Stimulated activated CD8-positive, alpha-beta memory T cell treated with anti-CD3 and anti-CD28 coated beads, Interleukin-7, amount 100 ng/mL, for 1 hour (primary cell): ENCODE results near the gene AHRR.
"Not testable (repeated sequence)": the region's sequence is repeated elsewhere in the genome, so short reads cannot be mapped to it uniquely, and the experiment has no call there.

Experiments used
- DNase-seq, 2 donors: peaks; one replicate each; pipeline ENCODE4 v3.0.0-alpha.2; 2020; ENCODE audit warnings: low read depth in 2 of 2

Gene AHRR

GRCh38 chr5:321230-321725, at the start of gene AHRR:
Gene AHRR (plus strand): TSS chr5:321714. CDS start chr5:343903, 22,189 bp downstream.
- no peak for DNase-seq

DNA sequence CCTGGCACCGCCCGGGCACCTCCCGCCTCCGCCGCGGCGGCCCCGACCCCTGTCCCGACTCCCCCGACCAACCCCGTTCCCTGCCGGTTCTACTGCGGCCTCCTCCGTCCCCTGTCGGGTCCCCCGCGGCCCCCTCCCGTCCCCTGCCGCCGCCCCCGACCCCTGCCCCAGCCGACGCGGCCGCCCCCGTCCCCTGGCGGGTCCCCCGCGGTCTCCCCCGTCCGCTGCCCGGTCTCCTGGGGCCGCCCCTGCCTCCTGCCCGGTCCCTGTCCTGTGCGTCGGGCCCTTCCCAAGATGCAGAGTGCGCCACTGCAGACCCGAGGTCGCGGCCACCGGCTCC, 49.7 kb upstream of the AHRR start:
- not testable (repeated sequence) for DNase-seq

GRCh38 chr5:273091-273490, 48.4 kb upstream of the AHRR start:
- not testable (repeated sequence) for DNase-seq

DNA sequence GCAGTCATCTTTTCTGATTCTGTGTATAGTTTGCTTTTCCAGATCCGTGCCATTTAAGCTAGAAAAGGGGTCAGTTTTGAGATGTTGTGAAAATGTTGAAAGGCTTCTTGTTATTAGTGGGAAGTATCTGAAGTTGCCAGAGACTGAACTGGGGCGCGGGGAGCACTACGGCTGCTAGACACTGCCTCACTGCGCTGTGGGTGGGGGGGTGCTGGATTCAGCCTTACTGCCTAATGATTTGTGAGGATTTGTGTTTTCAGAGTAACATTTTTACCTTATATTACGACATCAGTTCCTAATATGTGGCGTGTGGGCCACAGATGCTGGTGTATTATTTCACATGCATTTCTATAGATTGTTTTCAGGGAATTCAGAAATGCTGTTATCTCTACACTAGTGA, 48.0 kb upstream of the AHRR start:
- not testable (repeated sequence) for DNase-seq

GRCh38 chr5:274346-274745, 47.2 kb upstream of the AHRR start:
- not testable (repeated sequence) for DNase-seq

GRCh38 chr5:278646-279045, 42.9 kb upstream of the AHRR start:
- DNase-seq = no peak

GRCh38 chr5:279051-279665, 42.4 kb upstream of the AHRR start:
- not testable (repeated sequence) for DNase-seq

GRCh38 chr5:285991-286557, 35.4 kb upstream of the AHRR start:
- DNase-seq = no peak

DNA sequence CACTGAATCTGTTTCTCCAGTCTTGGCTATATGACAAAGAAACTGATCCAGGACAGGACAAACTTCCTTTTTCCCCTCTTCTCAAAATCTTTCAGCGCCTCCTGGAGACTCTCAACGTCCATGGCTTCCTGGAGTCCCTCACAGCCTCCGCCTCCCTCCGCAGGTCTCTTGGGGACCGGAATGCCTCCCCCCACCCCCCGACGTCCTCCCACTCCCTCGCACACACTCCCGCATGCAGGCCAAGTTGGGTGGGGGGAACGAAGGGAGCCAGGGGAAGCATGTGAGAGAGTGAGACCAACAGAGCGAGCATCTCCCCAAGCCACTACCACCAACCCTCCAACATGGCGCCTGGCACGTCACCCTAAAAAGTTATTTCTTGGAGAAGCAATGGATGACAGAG, 31.3 kb upstream of the AHRR start:
- DNase-seq = not testable (repeated sequence)

DNA sequence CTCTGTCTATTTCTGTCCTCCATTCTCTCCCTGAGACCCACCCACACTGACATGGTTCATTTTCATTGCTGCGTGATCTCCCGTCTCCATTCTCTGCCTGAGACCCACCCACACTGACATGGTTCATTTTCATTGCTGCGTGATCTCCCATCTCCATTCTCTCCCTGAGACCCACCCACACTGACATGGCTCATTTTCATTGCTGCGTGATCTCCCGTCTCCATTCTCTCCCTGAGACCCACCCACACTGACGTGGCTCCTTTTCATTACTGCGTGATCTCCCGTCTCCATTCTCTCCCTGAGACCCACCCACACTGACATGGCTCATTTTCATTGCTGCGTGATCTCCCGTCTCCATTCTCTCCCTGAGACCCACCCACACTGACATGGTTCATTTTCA, 30.2 kb upstream of the AHRR start:
- not testable (repeated sequence) for DNase-seq

- not testable (repeated sequence) for DNase-seq
Observed at GRCh38 chr5:294788-295187, 26.7 kb upstream of the AHRR start.

DNA sequence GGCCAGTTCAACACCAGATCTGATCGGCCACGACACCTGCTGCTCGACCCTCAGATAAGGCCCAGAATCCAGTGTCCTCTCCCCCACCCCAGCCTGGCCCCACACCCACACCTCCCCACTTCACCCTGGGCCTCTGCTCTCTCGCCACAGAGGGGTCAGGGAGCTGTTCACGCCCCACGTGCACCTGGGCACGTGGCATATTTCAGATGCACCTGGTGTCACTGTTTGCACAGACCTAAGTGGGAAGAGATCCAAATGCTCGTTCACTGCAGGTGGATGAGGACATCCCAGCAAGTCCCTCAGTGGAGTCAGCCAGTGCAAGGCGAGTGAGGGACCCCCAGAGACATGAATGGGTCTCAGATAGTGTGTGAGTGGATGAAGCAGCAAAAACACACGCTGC, 25.3 kb upstream of the AHRR start:
- not testable (repeated sequence) for DNase-seq

- DNase-seq = not testable (repeated sequence)
Observed at GRCh38 chr5:296954-297353, 24.6 kb upstream of the AHRR start.

- DNase-seq = not testable (repeated sequence)
Observed at GRCh38 chr5:297448-297847, 24.1 kb upstream of the AHRR start.

GRCh38 chr5:297991-298736, 23.4 kb upstream of the AHRR start:
- not testable (repeated sequence) for DNase-seq

DNA sequence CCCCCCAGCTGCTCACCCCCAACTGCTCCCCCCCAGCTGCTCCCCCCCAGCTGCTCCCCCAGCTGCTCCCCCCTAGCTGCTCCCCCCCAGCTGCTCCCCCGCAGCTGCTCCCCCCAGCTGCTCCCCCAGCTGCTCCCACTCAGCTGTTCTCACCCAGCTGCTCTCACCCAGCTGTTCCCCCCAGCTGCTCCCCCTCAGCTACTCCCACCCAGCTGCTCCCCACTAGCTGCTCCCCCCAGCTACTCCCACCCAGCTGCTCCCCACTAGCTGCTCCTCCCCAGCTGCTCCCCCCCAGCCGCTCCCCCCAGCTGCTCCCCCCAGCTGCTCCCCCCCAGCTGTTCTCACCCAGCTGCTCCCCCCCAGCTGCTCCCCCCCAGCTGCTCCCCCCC, 22.8 kb upstream of the AHRR start:
- no peak for DNase-seq

DNA sequence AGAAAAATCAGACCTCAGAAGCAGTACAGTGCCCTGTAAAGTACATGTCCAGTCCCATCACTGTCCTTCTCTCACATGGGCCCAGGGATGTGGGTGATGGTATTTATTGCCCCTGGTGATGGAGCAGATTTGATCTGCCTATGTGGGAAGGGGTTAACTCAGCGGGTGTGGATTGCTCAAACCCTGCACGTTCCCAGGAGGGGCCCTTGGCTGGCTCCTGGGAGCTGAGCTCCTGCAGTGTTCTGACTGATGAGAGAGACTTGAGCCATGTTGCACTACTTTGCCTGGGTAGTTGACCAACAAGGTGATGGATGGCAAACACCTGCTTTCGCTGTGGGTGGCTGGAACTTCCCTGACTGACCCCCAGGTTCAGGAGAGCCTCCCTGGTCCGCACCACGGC, 21.6 kb upstream of the AHRR start:
- not testable (repeated sequence) for DNase-seq

DNA sequence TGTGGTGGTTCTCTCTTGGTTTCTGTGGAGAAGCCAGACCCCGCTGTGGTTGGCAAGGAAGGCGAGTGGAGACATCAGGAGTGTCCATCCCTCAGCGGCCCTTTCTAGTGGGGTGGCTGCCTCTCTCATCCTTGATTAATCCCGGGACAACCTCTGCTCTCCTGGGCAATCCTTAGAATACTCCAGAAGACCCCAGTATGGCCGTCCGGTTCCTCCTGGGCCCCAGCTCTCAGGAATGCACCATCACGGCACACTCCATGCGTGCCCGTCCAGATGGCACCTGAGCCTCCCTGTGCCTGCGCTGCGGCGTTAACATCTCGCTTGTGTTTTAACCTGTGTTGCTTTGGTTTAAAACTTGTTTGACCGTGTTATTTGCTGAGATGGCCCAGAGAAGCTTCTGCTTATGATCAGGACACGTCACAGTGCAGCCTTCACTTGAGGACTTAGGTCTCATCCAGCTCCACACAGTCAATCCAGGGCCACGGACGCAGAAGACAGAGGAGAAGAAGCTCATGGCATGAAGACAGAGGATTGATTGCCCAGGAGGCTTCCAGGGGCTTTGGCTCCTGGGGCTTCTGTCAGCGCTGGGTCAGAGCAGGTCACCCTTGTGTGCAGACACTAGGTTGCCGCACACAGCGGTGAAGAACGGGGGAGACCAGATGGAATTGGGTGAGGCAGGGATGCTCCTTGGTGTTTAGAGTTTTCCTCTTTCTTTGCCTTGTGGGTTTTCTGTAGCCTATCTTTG, 20.7 kb upstream of the AHRR start:
- DNase-seq = not testable (repeated sequence)

GRCh38 chr5:302416-302815, 19.1 kb upstream of the AHRR start:
- not testable (repeated sequence) for DNase-seq

GRCh38 chr5:302966-303365, 18.5 kb upstream of the AHRR start:
- no peak for DNase-seq

DNA sequence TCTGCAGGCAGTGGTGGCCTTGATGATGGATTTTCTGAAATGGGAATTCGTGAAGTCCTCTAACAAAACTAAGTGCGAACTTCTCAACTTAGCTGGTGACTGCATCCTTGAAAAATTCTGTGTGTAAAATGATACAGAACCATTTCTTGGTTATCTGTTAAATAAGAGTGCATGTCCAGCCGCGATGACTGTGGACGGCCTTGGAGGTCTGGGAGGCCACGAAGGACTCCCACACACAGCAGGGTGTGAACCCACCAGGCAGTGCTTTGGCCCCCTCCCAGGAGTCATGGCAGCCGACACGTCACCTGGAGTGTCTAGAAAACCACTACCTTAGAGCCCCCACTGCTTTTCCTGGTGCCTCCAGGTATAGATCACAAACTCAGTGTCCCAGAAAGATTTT, 17.8 kb upstream of the AHRR start:
- not testable (repeated sequence) for DNase-seq

DNA sequence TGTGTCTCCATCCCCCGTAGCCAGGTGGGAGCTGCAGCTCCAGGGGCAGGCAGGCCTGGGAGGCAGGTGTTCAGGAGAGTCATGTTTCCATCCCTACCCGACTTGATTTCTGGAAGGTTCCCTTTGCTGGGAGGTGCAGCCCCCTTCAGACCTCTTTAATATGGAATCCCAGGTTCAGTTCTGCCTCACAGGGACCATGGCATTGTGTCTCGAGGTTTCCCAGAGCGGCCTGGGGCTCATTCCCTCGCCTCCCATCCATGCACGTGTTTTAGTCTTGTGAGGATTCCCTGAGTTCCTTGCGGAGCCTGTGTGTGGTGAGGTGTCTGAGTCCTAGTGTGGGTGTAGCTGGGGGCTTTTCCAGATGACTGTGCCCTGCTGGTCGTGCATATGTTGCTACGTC, 16.5 kb upstream of the AHRR start:
- DNase-seq = no peak
